HL-60 (cell line): ENCODE measurements around the gene AMHR2.

Experiments
- DNase-seq, 2 experiments: peaks; one replicate each; pipeline ENCODE4 v3.0.0-alpha.2; 2010 to 2020; ENCODE audit warnings: low read depth in 1 of 2, low spot score in 1 of 2
- H3K27ac ChIP-seq: fragments of 250-450 bp; sonication (Bioruptor Pico); replicated peaks from 2 replicates; pipeline ENCODE4 v1.5.1; 2020; ENCODE audit warnings: mild to moderate bottlenecking, moderate library complexity
- H3K27me3 ChIP-seq: fragments of 250-450 bp; sonication (Bioruptor Pico); 2 replicates; pipeline ENCODE4 v1.5.1; 2021; ENCODE audit warnings: mild to moderate bottlenecking, moderate library complexity; ENCODE audit not compliant: insufficient read depth, poor library complexity, severe bottlenecking
- H3K4me3 ChIP-seq: replicated peaks from 2 replicates; pipeline ENCODE4 v1.5.1; 2011; ENCODE audit warnings: mild to moderate bottlenecking, control low read depth, low read length; ENCODE audit not compliant: insufficient read depth
- CTCF ChIP-seq: IDR thresholded peaks from one replicate; pipeline ENCODE4 v1.5.1; 2011; ENCODE audit warnings: low read length, control low read depth, inconsistent platforms; ENCODE audit not compliant: insufficient read depth
- GABPA ChIP-seq: IDR thresholded peaks from 2 replicates; pipeline ENCODE4 v1.6.1; 2012; ENCODE audit warnings: low read depth
- POLR2AphosphoS5 ChIP-seq: IDR thresholded peaks from 2 replicates; pipeline ENCODE4 v1.6.1; 2012; ENCODE audit warnings: low read depth
- REST ChIP-seq: IDR thresholded peaks from 2 replicates; pipeline ENCODE4 v1.6.1; 2012; ENCODE audit warnings: low read depth; ENCODE audit not compliant: insufficient replicate concordance
- SPI1 ChIP-seq: IDR thresholded peaks from 2 replicates; pipeline ENCODE4 v1.6.1; 2012; ENCODE audit warnings: low read depth, mild to moderate bottlenecking, borderline replicate concordance

Gene AMHR2

GRCh38 chr12:53464685-53465418 lies 41.2 kb downstream of the AMHR2 start:
- Histone ChIP-seq H3K4me3 (no peak overlapping the region), H3K27ac (no peak overlapping the region), H3K27me3 (no peaks in the 10 kb centered on the region)
- TF ChIP-seq REST (no peak), SPI1 (no peak), CTCF (no peak), GABPA (no peak), POLR2AphosphoS5 (no peak)
- no peak for DNase-seq

- no peak for DNase-seq
- Histone ChIP-seq H3K27ac (no peak overlapping the region), H3K27me3 (no peaks in the 10 kb centered on the region), H3K4me3 (no peak overlapping the region)
- TF ChIP-seq CTCF (no peak), POLR2AphosphoS5 (no peak), GABPA (no peak), REST (no peak), SPI1 (no peak)
Observed at GRCh38 chr12:53465679-53466078, 42.0 kb downstream of the AMHR2 start.

GRCh38 chr12:53466640-53467039 lies 43.0 kb downstream of the AMHR2 start:
- Histone ChIP-seq H3K4me3 (no peak overlapping the region), H3K27me3 (no peaks in the 10 kb centered on the region), H3K27ac (no peak overlapping the region; the same call in 1 of the 2 replicates)
- TF ChIP-seq CTCF = no peak
- TF ChIP-seq POLR2AphosphoS5 = no peak
- no peak for TF ChIP-seq SPI1
- TF ChIP-seq REST = no peak
- TF ChIP-seq GABPA = no peak
- no peak for DNase-seq
